ENCODE results near the gene HLF.

Gene HLF

GRCh38 chr17:55288356-55289105 lies 23.8 kb downstream of the HLF start:
- H3K27ac ChIP-seq: no peak overlapping the region
- DNase-seq (ENCODE audit: low read depth, low spot score): no peak

- no peak overlapping the region for H3K27ac ChIP-seq
- DNase-seq (ENCODE audit: low read depth, low spot score): no peak
Observed at GRCh38 chr17:55289106-55289446, 24.3 kb downstream of the HLF start.

GRCh38 chr17:55289978-55290377 lies 25.2 kb downstream of the HLF start:
- no peak for DNase-seq (ENCODE audit: low read depth, low spot score)
- no peak overlapping the region for H3K27ac ChIP-seq

- DNase-seq (ENCODE audit: low read depth, low spot score): no peak
- H3K27ac ChIP-seq: no peak overlapping the region
Observed at GRCh38 chr17:55290492-55291113, 25.8 kb downstream of the HLF start.

- no peak overlapping the region for H3K27ac ChIP-seq
- DNase-seq (ENCODE audit: low read depth, low spot score): no peak
Observed at GRCh38 chr17:55291114-55291507, 26.4 kb downstream of the HLF start.

GRCh38 chr17:55292094-55292493 lies 27.3 kb downstream of the HLF start:
- H3K27ac ChIP-seq: no peak overlapping the region
- no peak for DNase-seq (ENCODE audit: low read depth, low spot score)

- no peak overlapping the region for H3K27ac ChIP-seq
- no peak for DNase-seq (ENCODE audit: low read depth, low spot score)
Observed at GRCh38 chr17:55294042-55294751, 29.4 kb downstream of the HLF start.

GRCh38 chr17:55295411-55296170 lies 30.8 kb downstream of the HLF start:
- no peak overlapping the region for H3K27ac ChIP-seq
- no peak for DNase-seq (ENCODE audit: low read depth, low spot score)

GRCh38 chr17:55296171-55296695 lies 31.5 kb downstream of the HLF start:
- no peak overlapping the region for H3K27ac ChIP-seq
- no peak for DNase-seq (ENCODE audit: low read depth, low spot score)

GRCh38 chr17:55296699-55297098 lies 31.9 kb downstream of the HLF start:
- H3K27ac ChIP-seq: no peak overlapping the region

GRCh38 chr17:55298111-55298730 lies 33.5 kb downstream of the HLF start:
- H3K27ac ChIP-seq: no peak overlapping the region
- DNase-seq (ENCODE audit: low read depth, low spot score): no peak

More at GRCh38 chr17:55296699-55297098, 31.9 kb downstream of the HLF start:
- no peak for DNase-seq (ENCODE audit: low read depth, low spot score)

GRCh38 chr17:55299162-55299838 lies 34.5 kb downstream of the HLF start:
- no peak overlapping the region for H3K27ac ChIP-seq
- DNase-seq (ENCODE audit: low read depth, low spot score): no peak

GRCh38 chr17:55299890-55300289 lies 35.1 kb downstream of the HLF start:
- DNase-seq (ENCODE audit: low read depth, low spot score): no peak
- no peak overlapping the region for H3K27ac ChIP-seq

- H3K27ac ChIP-seq: no peak overlapping the region
- DNase-seq (ENCODE audit: low read depth, low spot score): no peak
Observed at GRCh38 chr17:55300479-55301290, 35.9 kb downstream of the HLF start.

GRCh38 chr17:55301521-55302406 lies 37.0 kb downstream of the HLF start:
- no peak overlapping the region for H3K27ac ChIP-seq
- DNase-seq (ENCODE audit: low read depth, low spot score): no peak

- DNase-seq (ENCODE audit: low read depth, low spot score): no peak
- no peak overlapping the region for H3K27ac ChIP-seq
Observed at GRCh38 chr17:55302407-55302787, 37.6 kb downstream of the HLF start.

- DNase-seq (ENCODE audit: low read depth, low spot score): no peak
- no peak overlapping the region for H3K27ac ChIP-seq
Observed at GRCh38 chr17:55303008-55303493, 38.3 kb downstream of the HLF start.

GRCh38 chr17:55303701-55304145 lies 39.0 kb downstream of the HLF start:
- DNase-seq (ENCODE audit: low read depth, low spot score): no peak
- H3K27ac ChIP-seq: no peak overlapping the region

Measured in epithelial cell of prostate (primary cell).